ENCODE data around the gene FILIP1L.

The FILIP1L gene

GRCh38 chr3:99859825-99860224, 254.5 kb downstream of the FILIP1L start:
- no peak for TF ChIP-seq CTCF (conservative IDR thresholded peaks at IDR 0.05)
- TF ChIP-seq ZFX (IDR thresholded peaks at IDR 0.05) = no peak

GRCh38 chr3:99858469-99858868, 255.8 kb downstream of the FILIP1L start:
- no peak overlapping the region for H3K27ac ChIP-seq

More at GRCh38 chr3:99859825-99860224, 254.5 kb downstream of the FILIP1L start:
- no peak overlapping the region for H3K27ac ChIP-seq

GRCh38 chr3:99857278-99857677, 257.0 kb downstream of the FILIP1L start:
- no peak overlapping the region for H3K27ac ChIP-seq
- no peak for TF ChIP-seq ZFX (IDR thresholded peaks at IDR 0.05)
- no peak for TF ChIP-seq CTCF (conservative IDR thresholded peaks at IDR 0.05)

More at GRCh38 chr3:99858469-99858868, 255.8 kb downstream of the FILIP1L start:
- no peak for TF ChIP-seq ZFX (IDR thresholded peaks at IDR 0.05)
- no peak for TF ChIP-seq CTCF (conservative IDR thresholded peaks at IDR 0.05)

GRCh38 chr3:99856437-99857220, 257.7 kb downstream of the FILIP1L start:
- TF ChIP-seq CTCF (conservative IDR thresholded peaks at IDR 0.05) = no peak
- TF ChIP-seq ZFX (IDR thresholded peaks at IDR 0.05) = no peak
- H3K27ac ChIP-seq = no peak overlapping the region

- no peak overlapping the region for H3K27ac ChIP-seq
- TF ChIP-seq ZFX (IDR thresholded peaks at IDR 0.05) = no peak
- no peak for TF ChIP-seq CTCF (conservative IDR thresholded peaks at IDR 0.05)
These were observed 258.4 kb downstream of the FILIP1L start for GRCh38 chr3:99855900-99856299.

- TF ChIP-seq CTCF (conservative IDR thresholded peaks at IDR 0.05) (no peak), ZFX (IDR thresholded peaks at IDR 0.05) (no peak)
- H3K27ac ChIP-seq = no peak overlapping the region
These were observed 259.5 kb downstream of the FILIP1L start for GRCh38 chr3:99854756-99855298.

- TF ChIP-seq ZFX (IDR thresholded peaks at IDR 0.05) (no peak), CTCF (conservative IDR thresholded peaks at IDR 0.05) (no peak)
- H3K27ac ChIP-seq = no peak overlapping the region
These were observed 261.4 kb downstream of the FILIP1L start for GRCh38 chr3:99852851-99853250.
